ENCODE measurements around the gene SLC22A5.
"Not testable (repeated sequence)": the region's sequence is repeated elsewhere in the genome, so short reads cannot be mapped to it uniquely, and the experiment has no call there.

The SLC22A5 gene

GRCh38 chr5:132388244-132389050 lies 18.9 kb downstream of the SLC22A5 start:
- no peak for DNase-seq (ENCODE audit: low spot score)

- no peak for DNase-seq (ENCODE audit: low spot score)
Measured at GRCh38 chr5:132389051-132389331, 19.5 kb downstream of the SLC22A5 start.

- DNase-seq (ENCODE audit: low spot score): no peak
Measured at GRCh38 chr5:132389585-132390286, 20.2 kb downstream of the SLC22A5 start.

GRCh38 chr5:132391247-132391646 lies 21.7 kb downstream of the SLC22A5 start:
- DNase-seq (ENCODE audit: low spot score): no peak

- DNase-seq (ENCODE audit: low spot score): no peak
Measured at GRCh38 chr5:132391870-132392269, 22.4 kb downstream of the SLC22A5 start.

- DNase-seq (ENCODE audit: low spot score): no peak
Measured at GRCh38 chr5:132392411-132392810, 22.9 kb downstream of the SLC22A5 start.

- DNase-seq (ENCODE audit: low spot score): no peak
Measured at GRCh38 chr5:132392978-132393825, 23.7 kb downstream of the SLC22A5 start.

GRCh38 chr5:132394667-132395259 lies 25.3 kb downstream of the SLC22A5 start:
- DNase-seq (ENCODE audit: low spot score): peak; percentile 82

- DNase-seq (ENCODE audit: low spot score): no peak
Measured at GRCh38 chr5:132396589-132397031, 27.1 kb downstream of the SLC22A5 start.

GRCh38 chr5:132397224-132397623 lies 27.7 kb downstream of the SLC22A5 start:
- no peak for DNase-seq (ENCODE audit: low spot score)

- DNase-seq (ENCODE audit: low spot score): not testable (repeated sequence)
Measured at GRCh38 chr5:132397936-132398675, 28.6 kb downstream of the SLC22A5 start.

- not testable (repeated sequence) for DNase-seq (ENCODE audit: low spot score)
Measured at GRCh38 chr5:132404041-132404440, 34.5 kb downstream of the SLC22A5 start.

GRCh38 chr5:132405646-132406045 lies 36.1 kb downstream of the SLC22A5 start:
- no peak for DNase-seq (ENCODE audit: low spot score)

- DNase-seq (ENCODE audit: low spot score): no peak
Measured at GRCh38 chr5:132406144-132406783, 36.8 kb downstream of the SLC22A5 start.

GRCh38 chr5:132407970-132408369 lies 38.5 kb downstream of the SLC22A5 start:
- no peak for DNase-seq (ENCODE audit: low spot score)

GRCh38 chr5:132408456-132408855 lies 38.9 kb downstream of the SLC22A5 start:
- DNase-seq (ENCODE audit: low spot score): no peak

GRCh38 chr5:132408965-132409364 lies 39.5 kb downstream of the SLC22A5 start:
- no peak for DNase-seq (ENCODE audit: low spot score)

GRCh38 chr5:132410451-132411303 lies 41.2 kb downstream of the SLC22A5 start:
- DNase-seq (ENCODE audit: low spot score): peak; percentile 96

GRCh38 chr5:132411304-132412013 lies 41.9 kb downstream of the SLC22A5 start:
- DNase-seq (ENCODE audit: low spot score): peak; percentile 44

Data from NAMALWA (cell line).